Large intestine (tissue), 3 donors: ENCODE measurements around the gene STAC2. TPM values are rescaled to one million over a fixed set of nuclear protein-coding genes. Genes with fewer than 3 reads are reported as not detected.

ENCODE experiments used
- DNase-seq, 2 donors: peaks; one replicate each; pipeline versions ENCODE4 v3.0.0 to v3.0.0-alpha.2; 2013
- H3K27ac ChIP-seq: one replicate; pipeline ENCODE4 v1.5.1; 2013; ENCODE audit warnings: low read length
- H3K27me3 ChIP-seq: 2 replicates; pipeline ENCODE4 v1.6.1; 2013; ENCODE audit warnings: low read length; ENCODE audit not compliant: control insufficient read depth, insufficient read depth
- H3K36me3 ChIP-seq: 2 replicates; pipeline ENCODE4 v1.6.1; 2013; ENCODE audit warnings: low read length; ENCODE audit not compliant: control insufficient read depth, insufficient read depth
- H3K4me1 ChIP-seq: one replicate; pipeline ENCODE4 v1.6.1; 2013; ENCODE audit warnings: low read length; ENCODE audit not compliant: control insufficient read depth, insufficient read depth
- H3K4me3 ChIP-seq: one replicate; pipeline ENCODE4 v1.5.1; 2013; ENCODE audit warnings: low read length
- H3K9me3 ChIP-seq: one replicate; pipeline ENCODE4 v1.6.1; 2013; ENCODE audit warnings: mild to moderate bottlenecking, low read depth, low read length, moderate library complexity; ENCODE audit not compliant: control insufficient read depth
- WGBS: methylation state at CpG from one replicate; pipeline ENCODE4 v1.1.5; 2013; ENCODE audit warnings: low lambda C conversion rate; ENCODE audit not compliant: insufficient coverage; 5-methylcytosine and 5-hydroxymethylcytosine counted together
- polyA plus RNA-seq: library from polyadenylated mRNA; unstranded; fragments of 120-200 nt; gene quantifications from one replicate; pipeline ENCODE4 v1.2.1, GENCODE V29; 2013

STAC2 gene
- polyA plus RNA-seq, 1 donor: 0.61 TPM

GRCh38 chr17:39222866-39223834 lies 2.6 kb downstream of the STAC2 start:
- no peaks in the 10 kb centered on the region for H3K9me3 ChIP-seq
- H3K4me1 ChIP-seq: peaks cover 2% of the 10 kb centered on the region
- no peak overlapping the region for H3K27ac ChIP-seq
- no peaks in the 10 kb centered on the region for H3K36me3 ChIP-seq
- no peak for DNase-seq
- peaks cover 70% of the 10 kb centered on the region for H3K27me3 ChIP-seq
- H3K4me3 ChIP-seq: no peak overlapping the region
- no CpG with 5 or more reads among the region's 9 CpGs for WGBS

GRCh38 chr17:39222151-39222550 lies 3.6 kb downstream of the STAC2 start:
- H3K27me3 ChIP-seq: peaks cover 69% of the 10 kb centered on the region
- H3K36me3 ChIP-seq: no peaks in the 10 kb centered on the region
- H3K9me3 ChIP-seq: no peaks in the 10 kb centered on the region
- no peak overlapping the region for H3K4me3 ChIP-seq
- WGBS: no CpG with 5 or more reads among the region's 7 CpGs
- no peak for DNase-seq
- no peak overlapping the region for H3K27ac ChIP-seq
- peaks cover 2% of the 10 kb centered on the region for H3K4me1 ChIP-seq

GRCh38 chr17:39221572-39221971 lies 4.2 kb downstream of the STAC2 start:
- Histone ChIP-seq H3K9me3 (no peaks in the 10 kb centered on the region), H3K4me3 (no peak overlapping the region), H3K27me3 (peaks cover 69% of the 10 kb centered on the region), H3K27ac (no peak overlapping the region), H3K4me1 (peaks cover 2% of the 10 kb centered on the region), H3K36me3 (no peaks in the 10 kb centered on the region)
- no peak for DNase-seq
- no CpG with 5 or more reads among the region's 6 CpGs for WGBS

- Histone ChIP-seq H3K36me3 (no peaks in the 10 kb centered on the region), H3K9me3 (no peaks in the 10 kb centered on the region), H3K27ac (no peak overlapping the region), H3K27me3 (peaks cover 64% of the 10 kb centered on the region), H3K4me1 (peaks cover under 1% of the 10 kb centered on the region), H3K4me3 (no peak overlapping the region)
- no CpG with 5 or more reads among the region's 8 CpGs for WGBS
- DNase-seq: no peak
Measured at GRCh38 chr17:39219647-39220154, 6.0 kb downstream of the STAC2 start.

GRCh38 chr17:39218906-39219305 lies 6.8 kb downstream of the STAC2 start:
- H3K9me3 ChIP-seq: no peaks in the 10 kb centered on the region
- no peak overlapping the region for H3K27ac ChIP-seq
- no CpG with 5 or more reads among the region's 8 CpGs for WGBS
- H3K4me1 ChIP-seq: no peaks in the 10 kb centered on the region
- no peak for DNase-seq
- no peaks in the 10 kb centered on the region for H3K36me3 ChIP-seq
- H3K27me3 ChIP-seq: peaks cover 62% of the 10 kb centered on the region
- H3K4me3 ChIP-seq: no peak overlapping the region

GRCh38 chr17:39217734-39218369 lies 7.9 kb downstream of the STAC2 start:
- H3K36me3 ChIP-seq: no peaks in the 10 kb centered on the region
- H3K27ac ChIP-seq: no peak overlapping the region
- peaks cover 55% of the 10 kb centered on the region for H3K27me3 ChIP-seq
- no CpG with 5 or more reads among the region's 24 CpGs for WGBS
- no peaks in the 10 kb centered on the region for H3K4me1 ChIP-seq
- DNase-seq: no peak
- no peaks in the 10 kb centered on the region for H3K9me3 ChIP-seq
- no peak overlapping the region for H3K4me3 ChIP-seq

- DNase-seq: no peak
- no peak overlapping the region for H3K27ac ChIP-seq
- peaks cover 13% of the 10 kb centered on the region for H3K4me1 ChIP-seq
- no peak overlapping the region for H3K4me3 ChIP-seq
- no peaks in the 10 kb centered on the region for H3K36me3 ChIP-seq
- H3K27me3 ChIP-seq: peaks cover 64% of the 10 kb centered on the region
- no CpG with 5 or more reads among the region's 9 CpGs for WGBS
- peaks cover 3% of the 10 kb centered on the region for H3K9me3 ChIP-seq
Measured at GRCh38 chr17:39213852-39214251, 11.9 kb downstream of the STAC2 start.

GRCh38 chr17:39212841-39213480 lies 12.8 kb downstream of the STAC2 start:
- Histone ChIP-seq H3K4me3 (no peak overlapping the region), H3K27ac (no peak overlapping the region), H3K36me3 (no peaks in the 10 kb centered on the region), H3K27me3 (peaks cover 65% of the 10 kb centered on the region), H3K4me1 (peaks cover 13% of the 10 kb centered on the region), H3K9me3 (peaks cover 3% of the 10 kb centered on the region)
- WGBS: no CpG with 5 or more reads among the region's 16 CpGs
- no peak for DNase-seq

GRCh38 chr17:39212195-39212810 lies 13.4 kb downstream of the STAC2 start:
- Histone ChIP-seq H3K36me3 (no peaks in the 10 kb centered on the region), H3K9me3 (peaks cover 3% of the 10 kb centered on the region), H3K27ac (no peak overlapping the region), H3K4me1 (peaks cover 13% of the 10 kb centered on the region), H3K27me3 (peaks cover 60% of the 10 kb centered on the region), H3K4me3 (no peak overlapping the region)
- WGBS: no CpG with 5 or more reads among the region's 11 CpGs
- DNase-seq: no peak

GRCh38 chr17:39210093-39210434 lies 15.7 kb downstream of the STAC2 start:
- H3K27ac ChIP-seq: no peak overlapping the region
- peaks cover 2% of the 10 kb centered on the region for H3K36me3 ChIP-seq
- DNase-seq: no peak
- H3K4me1 ChIP-seq: peaks cover 13% of the 10 kb centered on the region
- WGBS: no CpG with 5 or more reads among the region's 22 CpGs
- peak overlapping the region; percentile 16 for H3K4me3 ChIP-seq
- peaks cover 3% of the 10 kb centered on the region for H3K9me3 ChIP-seq
- peaks cover 44% of the 10 kb centered on the region for H3K27me3 ChIP-seq
